ENCODE data around the gene SGMS1.

GRCh38 chr10:50272531-50272930, 351.2 kb downstream of the SGMS1 start:
- TF ChIP-seq CTCF (IDR thresholded peaks at IDR 0.05) = no peak
- no peak for TF ChIP-seq POLR2A (IDR thresholded peaks at IDR 0.05)
